ENCODE data around the gene LCMT1.
"Not testable (repeated sequence)": the region's sequence is repeated elsewhere in the genome, so short reads cannot be mapped to it uniquely, and the experiment has no call there.

LCMT1 gene

DNA sequence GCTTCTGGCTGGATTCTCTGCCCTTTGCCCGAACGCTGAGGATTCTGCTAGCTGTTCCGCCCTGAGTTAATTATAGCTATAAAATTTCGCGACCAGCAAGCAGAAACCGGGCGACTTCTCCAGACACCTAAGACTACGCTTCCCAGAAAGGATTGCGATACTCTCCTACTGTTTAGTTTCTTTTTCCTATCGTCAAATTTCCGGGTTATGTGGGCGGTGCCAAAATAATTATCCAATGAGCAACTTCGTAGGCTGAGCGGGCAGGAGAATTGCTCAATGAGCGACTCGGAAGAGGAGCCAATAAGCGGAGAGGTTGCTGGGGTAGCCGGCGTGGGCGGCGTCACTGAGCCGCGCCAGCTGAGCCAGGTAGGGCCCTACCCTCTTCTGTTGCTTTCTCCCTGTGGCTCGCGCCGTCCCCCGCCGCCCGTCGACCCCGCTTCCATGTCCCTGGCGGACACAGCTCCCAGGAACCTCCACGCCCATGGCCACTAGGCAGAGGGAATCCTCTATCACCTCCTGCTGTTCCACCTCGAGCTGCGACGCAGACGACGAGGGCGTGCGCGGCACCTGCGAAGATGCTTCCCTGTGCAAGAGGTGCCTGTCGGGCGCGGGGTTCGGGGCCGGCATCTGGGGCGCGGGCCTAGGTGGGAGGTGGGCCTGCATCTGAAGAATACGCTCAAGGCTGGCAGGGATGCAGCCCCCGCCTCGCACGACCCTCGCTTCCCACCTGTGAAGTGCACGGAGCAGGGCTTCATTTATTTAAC is at the start of gene LCMT1:
Gene LCMT1 (plus strand): TSS at position 340 of the 764 bp plus-strand sequence. CDS start 142 bp downstream, at position 482.
- DNase-seq (ENCODE audit: low spot score) = peak; percentile 99

DNA sequence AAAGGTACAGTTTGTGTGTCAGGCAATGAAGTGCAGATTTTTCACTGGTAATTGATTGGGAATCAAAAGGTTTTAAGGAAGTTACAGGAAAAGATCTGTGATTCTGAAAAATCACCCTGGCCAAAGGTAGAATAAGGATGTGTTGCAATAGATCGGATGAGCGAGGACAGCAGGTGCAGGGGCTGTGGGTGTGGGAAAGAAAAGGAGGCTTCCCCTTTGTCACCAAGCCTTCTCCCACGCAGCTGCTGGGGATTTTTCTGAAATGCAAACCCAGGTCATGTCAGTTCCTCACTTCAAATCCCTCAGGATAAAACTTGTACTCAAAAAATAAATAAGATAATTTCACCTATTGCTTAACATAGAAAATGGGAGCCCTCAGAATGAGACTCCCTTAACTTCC is 48.4 kb upstream of the LCMT1 start:
- DNase-seq (ENCODE audit: low spot score) = no peak

DNA sequence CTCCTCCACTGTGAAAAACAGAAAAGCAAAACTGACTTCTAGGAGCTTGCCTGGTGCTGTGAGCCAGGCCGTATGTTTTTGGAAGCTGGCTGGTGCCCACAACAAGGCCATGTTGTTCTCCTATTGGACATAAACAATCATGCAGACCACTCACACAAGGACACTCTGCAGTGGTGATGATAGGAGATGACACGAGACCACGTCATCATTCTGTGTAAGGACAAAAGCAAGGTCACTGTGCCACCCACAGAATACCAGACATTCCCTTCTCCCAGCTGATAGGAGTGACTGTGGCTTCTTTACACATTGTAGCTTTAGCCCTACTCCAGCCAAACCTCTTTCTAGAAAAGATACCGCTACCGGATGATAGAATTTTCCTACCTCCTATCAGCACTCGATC is 47.7 kb upstream of the LCMT1 start:
- peak; percentile 44 for DNase-seq (ENCODE audit: low spot score)

DNA sequence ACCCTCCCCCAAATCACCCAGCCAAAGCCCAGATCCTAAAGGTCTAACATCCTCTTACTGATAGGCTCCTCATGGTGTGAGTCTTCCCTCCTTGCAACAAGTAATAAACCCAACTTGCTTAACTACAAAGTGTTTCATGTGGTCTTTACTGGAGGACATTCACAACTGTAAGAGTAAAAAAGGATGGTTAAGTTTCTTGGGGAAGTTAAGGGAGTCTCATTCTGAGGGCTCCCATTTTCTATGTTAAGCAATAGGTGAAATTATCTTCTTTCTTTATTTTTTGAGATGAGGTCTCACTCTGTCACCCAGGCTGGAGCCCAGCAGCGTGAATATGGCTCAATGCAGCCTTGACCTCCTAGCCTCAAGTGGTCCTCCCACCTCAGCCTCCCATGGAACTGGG is 47.3 kb upstream of the LCMT1 start:
- DNase-seq (ENCODE audit: low spot score) = not testable (repeated sequence)

DNA sequence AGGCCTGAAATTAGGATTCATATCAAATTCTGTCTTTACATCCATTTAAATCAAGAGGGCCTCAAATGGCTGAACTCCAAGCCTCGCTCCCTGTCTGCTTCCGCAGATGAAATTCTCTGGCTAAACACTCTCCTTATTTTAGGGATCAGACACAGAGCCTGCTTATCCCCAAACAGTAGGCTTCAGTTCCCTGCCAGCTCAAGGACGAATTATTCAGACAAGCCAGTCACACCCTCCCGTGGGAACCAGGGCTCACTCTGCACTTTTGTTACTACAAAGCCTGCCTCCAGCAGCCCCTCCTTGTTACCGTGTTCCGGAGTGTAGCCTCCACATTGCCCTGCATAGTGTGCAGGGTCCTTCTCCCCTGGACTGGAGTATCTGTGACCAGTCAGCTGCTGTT is 46.6 kb upstream of the LCMT1 start:
- no peak for DNase-seq (ENCODE audit: low spot score)

DNA sequence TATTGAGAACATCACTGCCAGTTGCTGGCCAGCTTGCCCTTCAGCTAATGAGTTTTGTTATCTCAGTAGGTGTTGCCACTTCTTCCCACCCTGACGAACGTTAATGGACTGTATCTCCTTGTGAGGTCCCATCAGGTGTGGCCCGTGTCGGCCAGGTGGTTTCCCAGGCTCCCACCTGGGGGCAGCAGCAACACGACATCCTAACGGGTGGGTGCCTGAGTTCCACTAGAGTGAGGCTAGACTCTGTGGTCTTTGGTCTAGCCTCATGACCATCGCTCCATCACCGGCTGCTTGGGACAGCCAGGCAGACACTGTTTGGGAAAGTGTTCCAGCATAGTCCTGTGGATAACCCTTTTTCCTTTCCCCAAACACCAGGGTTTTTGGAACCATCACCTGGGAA is 45.6 kb upstream of the LCMT1 start:
- DNase-seq (ENCODE audit: low spot score) = no peak

DNA sequence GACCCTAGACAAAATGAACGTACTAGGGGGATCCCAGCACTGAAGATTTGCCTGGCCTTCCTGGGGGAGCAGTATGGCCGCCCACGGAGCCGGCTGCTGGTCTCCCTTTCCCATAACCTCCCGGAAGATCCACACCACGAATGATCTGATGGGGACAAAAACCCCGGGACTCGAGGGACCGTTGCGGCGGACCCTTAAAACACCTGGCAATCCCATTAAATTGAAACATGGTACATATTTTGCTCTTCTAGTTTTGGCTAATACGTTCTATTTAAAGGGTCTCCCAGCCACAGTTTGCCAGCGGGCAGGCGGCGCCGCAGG is 45.2 kb upstream of the LCMT1 start:
- DNase-seq (ENCODE audit: low spot score) = no peak

DNA sequence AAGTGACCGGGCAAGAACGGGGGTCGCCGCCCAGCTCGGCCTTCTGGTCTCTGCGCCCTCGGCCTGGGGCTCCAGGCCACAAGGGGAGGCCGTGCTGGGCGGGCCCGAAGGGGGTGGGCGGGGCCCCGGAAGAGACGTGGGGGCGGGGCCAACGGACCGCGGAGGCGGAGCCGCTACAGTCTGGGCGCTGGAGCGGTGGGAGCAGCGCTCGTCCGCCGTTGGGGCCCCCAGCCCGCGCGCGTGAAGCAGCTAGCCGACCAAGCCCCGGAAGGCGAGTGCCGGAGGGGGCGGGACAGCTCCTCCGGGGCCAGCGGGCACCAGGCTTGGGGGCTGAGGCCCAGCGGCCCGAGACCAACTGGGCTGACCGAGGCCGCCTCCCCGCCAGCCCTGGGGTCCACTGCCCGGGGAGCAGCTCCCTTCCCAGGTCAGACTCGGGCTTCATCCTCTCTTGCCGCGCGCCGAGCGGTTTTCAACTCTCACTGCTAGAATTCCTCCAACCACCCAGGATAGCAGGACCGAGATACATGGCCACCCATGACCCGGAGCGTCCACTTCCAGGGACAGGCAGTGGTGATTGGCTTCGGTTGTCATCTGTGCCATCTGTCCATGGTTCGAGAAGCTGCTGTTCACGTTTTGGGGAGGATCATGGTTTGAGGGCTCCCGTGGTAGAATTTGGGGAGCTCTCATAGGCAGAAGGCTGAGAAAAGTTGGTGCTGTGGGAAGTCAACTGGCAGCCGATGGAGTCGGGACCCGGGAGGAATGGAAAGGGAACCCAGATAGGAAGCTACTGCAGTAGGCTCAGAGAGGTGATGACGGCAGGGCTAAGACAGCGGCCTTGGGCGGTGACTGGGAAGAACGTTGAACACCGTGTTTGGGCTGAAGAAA is 44.6 kb upstream of the LCMT1 start:
- peak; percentile 57 for DNase-seq (ENCODE audit: low spot score)

DNA sequence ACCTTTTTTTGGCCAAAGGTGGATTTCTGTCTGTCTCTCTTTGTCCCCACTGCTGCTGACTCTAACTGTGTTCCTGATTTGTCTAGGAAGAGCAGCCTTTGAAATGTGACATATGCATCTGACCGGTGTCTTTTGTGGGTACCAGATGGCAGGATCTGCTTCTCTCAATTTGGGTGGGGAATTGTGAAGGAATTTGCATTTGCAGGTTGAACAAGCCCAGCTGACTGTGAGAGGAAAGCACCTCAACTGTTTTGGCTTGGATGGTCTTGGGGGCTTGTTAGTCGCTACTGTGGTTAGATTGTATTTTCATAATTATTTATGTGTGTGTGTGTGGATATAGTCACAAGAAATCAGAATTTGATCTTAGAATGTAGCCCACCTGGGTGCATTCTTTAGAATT is 37.7 kb upstream of the LCMT1 start:
- DNase-seq (ENCODE audit: low spot score) = no peak

DNA sequence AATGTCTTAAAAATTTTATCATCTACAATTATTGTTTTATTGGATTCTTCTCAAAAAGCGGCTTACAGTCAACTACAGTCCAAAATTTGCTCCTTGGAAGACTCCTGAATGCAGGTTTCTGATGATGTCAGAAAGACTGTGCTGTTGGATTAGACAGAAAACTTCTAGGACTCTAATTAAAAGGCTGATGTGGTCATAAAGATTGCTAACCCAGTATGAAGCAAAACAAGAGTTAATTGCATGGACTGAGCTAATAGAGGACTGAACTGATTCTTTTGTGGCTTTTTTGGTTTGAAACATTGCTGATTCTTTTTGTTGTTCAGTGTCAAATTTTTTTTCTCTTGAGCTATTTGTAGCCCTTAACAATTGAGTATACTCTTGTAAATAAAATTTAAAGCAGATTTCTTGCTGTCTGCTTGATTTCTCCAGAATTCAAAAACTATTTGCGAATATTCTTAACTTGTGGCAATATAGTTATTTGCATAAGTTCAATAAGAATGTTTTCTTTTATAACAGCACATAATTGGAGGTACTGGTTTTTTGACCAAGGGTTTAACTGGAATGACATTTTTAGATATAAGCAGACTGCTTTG is 33.1 kb upstream of the LCMT1 start:
- DNase-seq (ENCODE audit: low spot score) = no peak

DNA sequence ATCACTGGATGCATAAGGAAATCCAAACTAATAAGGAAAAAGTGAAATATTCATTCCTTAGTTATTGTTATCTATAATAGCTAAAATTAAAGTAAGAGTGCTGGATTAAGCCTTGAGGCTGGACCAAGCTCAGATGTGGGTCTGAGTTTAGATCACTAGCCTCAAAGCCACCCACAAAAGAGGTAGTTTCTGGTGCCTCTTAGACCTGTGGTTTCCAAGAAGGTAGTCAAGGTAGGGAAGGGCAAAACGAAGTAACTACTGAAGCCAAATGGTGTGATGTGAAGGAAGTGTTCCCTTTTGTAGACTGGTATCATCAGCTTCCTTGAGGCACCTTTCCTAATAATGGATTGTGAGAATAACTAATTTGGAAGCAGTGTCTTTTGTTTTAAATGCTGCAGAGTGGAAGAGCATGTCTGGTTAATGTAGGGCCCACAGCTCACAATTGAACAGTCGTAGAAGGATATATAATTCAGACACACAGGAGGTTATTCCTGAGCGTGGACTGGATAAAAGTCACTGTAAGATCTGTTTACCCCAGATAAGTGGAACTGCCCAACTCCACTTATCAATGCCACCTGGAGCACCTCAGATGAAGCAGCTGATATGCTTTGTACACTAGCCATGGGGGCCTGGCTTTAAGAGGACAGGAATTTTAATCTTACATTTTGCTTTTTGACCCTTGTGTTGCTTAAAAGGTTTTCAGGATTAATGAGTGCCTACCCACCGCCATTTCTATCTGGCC is 31.7 kb upstream of the LCMT1 start:
- DNase-seq (ENCODE audit: low spot score) = no peak

DNA sequence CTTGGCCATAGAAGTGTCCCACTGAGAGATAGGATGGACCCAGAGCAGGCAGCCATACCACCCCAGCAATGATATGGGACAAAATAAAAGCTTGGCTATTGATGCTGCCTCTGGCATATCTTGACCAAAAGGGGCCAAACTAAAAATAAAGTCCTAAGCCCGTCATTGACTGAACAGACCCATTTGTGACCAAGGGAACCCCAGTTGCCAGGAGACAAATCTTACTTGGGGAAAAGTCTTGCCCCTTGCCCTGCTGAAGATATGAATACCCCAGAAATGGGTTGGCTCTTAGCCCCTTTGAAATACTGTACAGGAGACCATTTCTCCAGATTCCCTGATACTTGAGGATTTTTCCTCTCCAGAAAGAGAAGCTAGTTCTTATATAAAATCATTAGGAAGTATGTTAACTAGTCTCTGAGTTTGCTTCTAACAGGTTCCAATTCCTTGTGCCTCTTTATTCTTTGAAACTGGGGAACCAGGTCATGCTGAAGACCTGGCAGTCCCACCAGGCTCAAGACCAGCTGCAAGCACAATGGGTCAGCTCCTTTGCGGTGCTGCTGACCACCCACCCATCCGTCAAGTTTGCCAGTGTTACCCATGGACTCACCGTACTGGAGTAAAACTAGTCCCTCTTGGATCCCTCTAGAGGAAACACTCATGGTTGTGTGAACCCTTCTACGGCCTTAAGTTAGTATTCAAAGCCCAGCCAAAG is 31.0 kb upstream of the LCMT1 start:
- DNase-seq (ENCODE audit: low spot score) = no peak

DNA sequence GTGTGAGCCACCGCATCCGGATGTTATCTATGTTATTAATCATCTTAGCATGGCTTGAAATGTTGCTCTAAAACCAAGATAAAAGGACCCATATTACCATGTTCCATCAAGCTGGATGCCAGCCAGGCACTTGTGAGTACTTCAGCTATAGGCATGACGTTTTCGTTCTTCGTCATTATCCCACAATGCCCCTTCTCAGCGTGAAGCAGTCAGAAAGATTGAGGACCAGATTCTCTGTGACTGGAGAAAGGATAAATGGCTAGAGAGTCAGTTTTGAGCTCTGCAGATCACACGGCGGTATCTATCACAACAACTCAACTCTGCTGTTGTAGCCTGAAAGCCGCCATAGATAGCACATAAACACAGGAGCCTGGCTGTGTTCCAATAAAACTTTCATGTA is 29.8 kb upstream of the LCMT1 start:
- no peak for DNase-seq (ENCODE audit: low spot score)

DNA sequence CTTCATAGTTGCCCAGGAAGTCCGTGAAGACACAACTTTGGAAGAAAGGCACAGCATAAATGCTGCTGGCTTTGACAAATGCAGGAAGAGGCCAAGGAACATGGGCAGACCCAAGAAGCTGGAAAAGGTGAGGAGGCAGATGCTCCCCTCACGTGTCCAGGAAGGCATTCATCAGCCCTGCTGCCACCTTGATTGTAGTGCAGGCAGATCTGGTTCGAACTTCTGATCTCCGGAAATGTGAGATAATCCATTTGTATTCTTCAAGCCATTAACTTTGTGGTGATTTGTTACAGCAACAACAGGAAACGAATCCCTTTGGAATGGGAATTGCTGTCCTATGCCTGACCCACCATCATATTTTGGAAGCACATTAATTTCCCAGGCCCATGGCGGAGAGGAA is 28.5 kb upstream of the LCMT1 start:
- DNase-seq (ENCODE audit: low spot score) = no peak

DNA sequence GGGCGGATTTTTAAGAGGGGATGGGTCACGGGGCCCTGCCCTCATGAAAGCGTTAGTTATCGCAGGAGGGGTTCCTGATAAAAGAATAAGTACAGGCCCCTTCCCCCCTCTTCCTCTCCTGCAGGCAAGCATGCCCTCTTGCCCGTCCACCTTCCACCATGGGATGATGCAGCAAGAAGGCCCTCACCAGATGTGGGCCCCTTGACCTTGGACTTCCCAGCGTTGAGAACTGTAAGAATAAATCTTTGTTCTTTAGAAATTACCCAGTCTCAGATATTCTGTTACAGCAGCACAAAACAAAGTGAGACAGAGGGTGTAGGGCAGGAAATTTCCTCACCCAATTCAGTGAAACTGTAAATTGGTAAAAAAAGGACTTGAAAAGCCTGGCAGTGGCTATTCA is 27.8 kb upstream of the LCMT1 start:
- DNase-seq (ENCODE audit: low spot score) = no peak

DNA sequence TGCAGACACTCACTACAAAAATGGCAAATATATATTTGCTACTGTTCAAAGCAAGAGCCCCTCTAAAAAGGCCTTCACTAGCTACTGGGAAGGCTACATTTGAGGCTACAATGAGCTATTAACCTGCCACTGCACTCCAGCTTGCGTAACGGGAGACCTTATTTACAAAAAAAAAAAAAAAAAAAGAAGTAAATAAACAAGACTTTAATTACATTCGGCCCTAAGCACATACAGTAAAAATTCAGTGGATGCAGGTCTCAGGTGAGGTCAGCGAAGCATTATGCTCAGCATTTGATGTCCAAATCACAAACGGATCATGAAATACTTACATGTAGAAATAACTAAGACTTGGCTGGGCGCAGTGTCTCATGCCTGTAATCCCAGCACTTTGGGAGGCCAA is 26.7 kb upstream of the LCMT1 start:
- DNase-seq (ENCODE audit: low spot score) = no peak

DNA sequence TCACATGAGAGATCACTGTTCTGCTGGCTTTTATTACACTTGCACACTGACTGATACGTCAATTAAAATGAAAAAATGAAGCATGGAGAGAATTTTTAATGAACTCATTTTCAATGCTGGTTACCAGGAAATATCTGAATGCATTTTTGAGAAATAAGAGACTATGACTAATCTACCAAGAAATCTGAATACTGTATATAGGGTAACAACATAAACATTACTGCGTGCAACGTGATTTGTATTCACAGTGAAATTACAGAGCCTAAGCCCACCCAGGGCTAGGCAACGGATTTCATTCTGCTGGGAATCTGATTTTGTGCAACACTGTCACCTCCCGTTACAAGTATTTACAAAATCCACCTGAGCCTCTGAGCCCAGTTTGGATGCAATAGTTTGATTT is 23.8 kb upstream of the LCMT1 start:
- DNase-seq (ENCODE audit: low spot score) = no peak

DNA sequence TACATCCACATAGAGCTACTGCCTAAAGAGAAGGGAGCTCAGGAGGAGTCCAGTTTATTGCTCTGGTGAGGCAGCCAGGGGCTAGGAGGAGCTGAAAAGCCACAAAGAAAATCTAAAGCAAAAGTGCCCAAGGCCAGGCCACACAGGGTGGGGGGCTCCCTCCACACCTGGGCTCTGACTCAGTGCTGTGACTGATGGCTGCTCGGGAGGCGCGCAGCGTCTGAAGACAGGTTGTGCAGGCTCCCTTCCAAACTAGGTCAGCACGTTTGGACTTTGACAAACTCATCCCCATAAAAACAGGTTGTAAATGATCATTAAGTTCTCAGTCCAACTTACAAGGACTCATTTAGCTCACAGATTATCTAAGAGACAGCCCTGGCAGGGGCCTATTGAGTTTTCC is 22.2 kb upstream of the LCMT1 start:
- DNase-seq (ENCODE audit: low spot score) = no peak

DNA sequence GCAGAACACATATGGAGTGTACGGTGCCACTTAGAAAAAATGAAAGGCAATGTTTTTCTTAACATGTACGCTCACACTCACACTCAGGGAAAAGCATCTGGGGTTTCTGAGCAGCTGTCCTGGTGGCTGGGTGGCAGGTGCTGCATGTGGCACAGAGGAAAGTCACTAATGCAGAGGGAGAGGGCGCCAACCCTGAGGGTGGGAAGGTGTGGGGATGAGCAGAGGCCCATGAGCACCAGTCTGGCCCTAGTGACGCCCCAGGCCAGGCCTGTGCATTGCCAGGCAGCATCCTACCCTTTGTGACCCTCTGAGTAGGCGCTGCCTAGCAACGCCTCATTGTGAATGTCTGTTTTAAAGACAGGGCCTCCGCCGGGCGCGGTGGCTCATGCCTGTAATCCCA is 19.1 kb upstream of the LCMT1 start:
- DNase-seq (ENCODE audit: low spot score) = no peak

DNA sequence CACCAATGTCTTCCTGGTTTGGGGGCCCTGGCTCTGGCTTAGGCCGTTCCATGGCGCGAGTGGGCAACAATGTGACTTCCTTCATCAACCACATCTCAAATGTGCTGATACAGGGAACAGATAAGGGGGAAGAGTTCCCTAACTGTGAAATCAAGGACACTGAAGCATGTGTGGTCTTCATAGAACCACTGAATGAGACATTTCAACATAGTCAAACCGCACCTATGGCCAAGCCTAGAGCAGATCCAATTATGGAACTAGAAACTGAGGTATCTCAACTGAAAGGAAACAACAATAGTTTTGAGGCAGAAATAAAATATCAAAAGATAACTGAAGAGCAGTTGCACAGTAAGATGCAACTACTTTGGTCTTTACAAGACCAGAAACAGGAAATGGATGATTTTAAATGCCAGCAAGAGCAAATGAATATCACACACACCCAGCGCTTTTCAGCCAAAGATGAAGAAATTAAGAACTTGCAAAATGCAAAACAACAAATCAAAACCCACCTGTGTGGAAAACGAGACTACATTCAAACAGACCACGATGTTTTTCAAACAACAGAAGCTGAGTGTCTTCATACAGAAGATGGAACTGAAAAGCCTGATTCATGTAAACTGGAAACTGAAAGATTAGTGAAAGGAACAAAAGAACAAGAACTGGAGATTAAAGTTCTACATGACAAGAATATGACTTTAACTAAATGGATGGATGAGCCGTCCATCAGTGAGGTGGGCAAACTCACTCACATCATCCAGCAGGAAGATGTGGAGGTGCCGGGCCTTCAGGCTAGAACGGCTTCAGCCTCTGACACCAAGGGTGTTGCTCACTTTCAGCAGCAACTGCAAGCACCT is 18.1 kb upstream of the LCMT1 start:
- DNase-seq (ENCODE audit: low spot score) = no peak

DNA sequence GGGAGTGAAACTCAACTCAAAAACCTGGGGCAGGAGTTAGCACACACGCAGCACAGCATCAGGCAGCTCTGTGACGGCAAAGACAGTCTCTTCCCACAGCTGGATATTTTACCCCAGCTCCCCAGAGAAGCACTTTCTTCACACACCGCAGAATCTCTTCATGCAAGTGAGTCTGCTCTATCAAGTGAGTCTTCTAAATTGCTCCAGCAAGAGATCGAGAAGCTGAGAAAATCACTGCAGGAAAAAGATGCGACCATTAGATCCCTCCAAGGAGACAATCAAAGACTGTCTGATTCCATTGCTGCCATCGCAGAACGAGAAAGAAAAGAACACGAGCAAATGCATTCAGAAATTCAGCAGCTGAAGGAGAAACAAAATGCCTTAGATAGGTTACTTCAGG is 16.9 kb upstream of the LCMT1 start:
- DNase-seq (ENCODE audit: low spot score) = no peak
